Measurements from ENCODE around the gene ROBO2. TPM values are rescaled to one million over a fixed set of nuclear protein-coding genes. Genes with fewer than 3 reads are reported as not detected.

Gene ROBO2
- total and polyA plus RNA-seq, 3 donors from 2014 or later = 16.1 to 23.3 (median 17.7) TPM

DNA sequence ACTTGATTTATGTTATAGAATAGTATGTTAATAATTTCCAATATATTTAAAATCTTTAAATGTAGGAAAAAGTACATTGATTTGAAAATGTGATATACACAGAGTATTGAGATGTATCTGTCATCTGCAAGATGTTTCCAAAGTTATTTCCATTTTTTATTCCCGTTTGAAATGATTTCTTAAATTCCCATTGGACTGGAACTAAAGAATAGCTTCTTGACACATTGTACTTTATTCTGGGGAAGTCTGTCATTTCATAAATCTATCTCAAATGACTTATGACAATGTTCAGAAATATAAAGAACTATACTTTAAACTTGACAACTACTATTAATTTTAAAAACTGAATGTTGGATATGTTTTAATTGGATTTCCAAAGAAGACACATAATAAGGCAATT is 489.6 kb downstream of the ROBO2 start:
- Histone ChIP-seq H3K27ac (no peak overlapping the region), H3K4me1 (no peaks in the 10 kb centered on the region), H3K27me3 (no peaks in the 10 kb centered on the region), H3K9me3 (no peaks in the 10 kb centered on the region), H3K36me3 (ENCODE audit: low read depth, missing control alignments) (no peaks in the 10 kb centered on the region), H3K4me3 (no peak overlapping the region)
- TF ChIP-seq POLR2A (IDR thresholded peaks at IDR 0.05) (no peak), CTCF (IDR thresholded peaks at IDR 0.05) (no peak)
- intact Hi-C loops (cut with DNase I; ENCODE audit: low total_unique reads) = no loop called here
- 76 to 78% methylated on average over 1 of the region's 1 CpG for WGBS, 2 donors
- no peak for DNase-seq

DNA sequence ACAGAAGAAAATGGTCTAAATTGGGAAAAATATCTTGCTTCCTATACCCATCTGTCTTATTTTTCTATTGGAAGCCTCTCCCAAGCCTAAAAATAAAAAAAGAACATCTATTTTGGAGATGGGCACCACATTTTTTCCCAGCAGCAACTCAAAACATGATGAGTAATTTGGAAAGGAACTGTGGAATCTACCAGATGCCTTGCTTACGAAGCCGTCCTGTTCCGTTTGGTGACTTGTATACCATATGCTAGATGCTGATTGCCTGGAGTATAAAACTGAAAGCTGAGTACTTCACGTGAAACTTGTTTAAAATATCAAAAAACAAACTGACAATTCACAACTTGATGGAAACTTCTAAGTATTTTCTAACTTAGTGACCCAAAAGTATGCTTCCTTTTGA is 491.0 kb downstream of the ROBO2 start:
- no peaks in the 10 kb centered on the region for H3K9me3 ChIP-seq
- H3K4me1 ChIP-seq = no peaks in the 10 kb centered on the region
- H3K36me3 ChIP-seq (ENCODE audit: low read depth, missing control alignments) = no peaks in the 10 kb centered on the region
- DNase-seq = no peak
- no peaks in the 10 kb centered on the region for H3K27me3 ChIP-seq
- WGBS, 2 donors = 59 to 72% methylated on average over 4 of the region's 4 CpGs
- no peak for TF ChIP-seq CTCF (IDR thresholded peaks at IDR 0.05)
- no peak for TF ChIP-seq POLR2A (IDR thresholded peaks at IDR 0.05)
- H3K4me3 ChIP-seq = no peak overlapping the region
- intact Hi-C loops (cut with DNase I; ENCODE audit: low total_unique reads) = no loop called here
- H3K27ac ChIP-seq = no peak overlapping the region

DNA sequence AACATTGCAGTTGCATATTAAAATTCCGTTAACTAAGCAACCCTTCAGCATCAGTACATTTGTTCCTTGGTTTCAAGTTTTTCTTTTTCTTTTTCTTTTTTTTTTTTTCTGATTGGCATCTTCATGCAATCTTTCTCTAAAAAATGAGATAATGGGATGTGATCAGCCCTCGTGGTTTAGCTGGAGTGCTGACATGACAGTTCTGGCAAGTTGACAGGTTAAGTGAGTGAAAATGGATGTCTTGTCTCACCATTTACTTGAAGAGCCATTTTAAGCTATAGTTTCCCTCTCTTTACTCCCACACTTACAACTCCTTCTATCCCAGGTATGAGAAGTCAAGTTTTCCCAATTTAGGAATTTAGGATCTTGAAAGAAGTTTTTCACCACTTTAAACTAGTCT is 495.2 kb downstream of the ROBO2 start:
- intact Hi-C loops (cut with DNase I; ENCODE audit: low total_unique reads) = no loop called here
- no peak overlapping the region for H3K4me3 ChIP-seq
- no peaks in the 10 kb centered on the region for H3K36me3 ChIP-seq (ENCODE audit: low read depth, missing control alignments)
- H3K27me3 ChIP-seq = no peaks in the 10 kb centered on the region
- H3K9me3 ChIP-seq = no peaks in the 10 kb centered on the region
- TF ChIP-seq CTCF (IDR thresholded peaks at IDR 0.05) (no peak), POLR2A (IDR thresholded peaks at IDR 0.05) (no peak)
- no peak for DNase-seq
- no peak overlapping the region for H3K27ac ChIP-seq
- no peaks in the 10 kb centered on the region for H3K4me1 ChIP-seq
- WGBS, 2 donors = 79 to 87% methylated on average over 2 of the region's 2 CpGs

DNA sequence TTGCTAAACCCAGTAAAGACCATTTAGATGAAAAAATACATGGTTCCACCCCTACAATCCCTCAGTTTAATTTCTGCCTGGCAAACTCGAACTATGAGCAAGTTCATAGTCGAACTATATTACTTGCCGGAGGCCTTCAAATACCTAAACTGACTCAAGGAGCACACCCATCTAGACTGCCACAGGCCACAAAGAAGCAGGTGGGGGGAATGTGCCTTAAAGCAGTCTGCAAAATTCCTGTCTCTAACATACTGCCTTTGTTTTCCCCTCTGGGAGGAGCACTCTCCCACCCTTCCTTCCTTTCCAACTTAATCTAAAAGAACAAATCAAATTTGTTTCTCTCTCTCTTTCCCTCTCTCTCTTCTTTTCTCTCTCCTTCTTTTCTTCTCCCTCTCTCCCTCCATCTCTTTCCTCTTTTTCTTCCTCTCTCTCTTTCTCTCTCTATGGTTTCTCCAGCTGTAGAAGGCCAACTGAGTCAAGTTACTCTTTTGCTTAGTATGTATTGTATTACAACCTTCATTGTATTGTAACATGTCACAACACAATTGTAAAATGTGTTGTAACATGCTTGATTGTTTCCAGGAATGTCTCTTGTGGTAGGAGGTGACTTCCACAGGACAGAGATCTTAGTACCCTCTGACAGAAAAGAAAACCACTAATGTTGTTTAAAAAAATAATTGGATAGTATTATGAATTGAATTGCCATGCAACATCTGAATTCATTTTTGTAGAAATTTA is 496.3 kb downstream of the ROBO2 start:
- intact Hi-C loops (cut with DNase I; ENCODE audit: low total_unique reads) = no loop called here
- no peak overlapping the region for H3K27ac ChIP-seq
- 93 to 95% methylated on average over 3 of the region's 3 CpGs for WGBS, 2 donors
- no peaks in the 10 kb centered on the region for H3K36me3 ChIP-seq (ENCODE audit: low read depth, missing control alignments)
- no peaks in the 10 kb centered on the region for H3K27me3 ChIP-seq
- H3K4me3 ChIP-seq = no peak overlapping the region
- H3K4me1 ChIP-seq = no peaks in the 10 kb centered on the region
- TF ChIP-seq POLR2A (IDR thresholded peaks at IDR 0.05) = no peak
- TF ChIP-seq CTCF (IDR thresholded peaks at IDR 0.05) = no peak
- DNase-seq = no peak
- H3K9me3 ChIP-seq = no peaks in the 10 kb centered on the region

DNA sequence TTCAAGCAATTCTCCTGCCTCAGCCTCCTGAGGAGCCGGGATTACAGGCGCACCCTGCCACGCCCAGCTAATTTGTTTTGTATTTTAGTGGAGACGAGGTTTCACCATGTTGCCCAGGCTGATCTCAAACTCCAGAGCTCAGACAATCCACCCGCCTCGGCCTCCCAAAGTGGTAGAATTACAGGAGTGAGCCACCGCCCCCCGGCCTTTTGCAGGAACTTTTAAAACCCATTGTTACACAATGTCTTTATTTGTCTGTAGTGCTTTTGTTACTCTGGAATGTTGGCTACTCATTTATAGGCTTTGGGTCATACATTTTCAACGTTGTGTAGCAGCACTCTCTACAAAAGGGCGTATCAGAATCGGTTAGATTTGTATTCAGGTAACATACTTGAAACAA is 499.1 kb downstream of the ROBO2 start:
- TF ChIP-seq CTCF (IDR thresholded peaks at IDR 0.05) (no peak), POLR2A (IDR thresholded peaks at IDR 0.05) (no peak)
- Histone ChIP-seq H3K9me3 (no peaks in the 10 kb centered on the region), H3K4me1 (no peaks in the 10 kb centered on the region), H3K4me3 (no peak overlapping the region), H3K27me3 (no peaks in the 10 kb centered on the region), H3K27ac (no peak overlapping the region), H3K36me3 (ENCODE audit: low read depth, missing control alignments) (no peaks in the 10 kb centered on the region)
- WGBS, 2 donors = 66 to 82% methylated on average over 11 of the region's 11 CpGs
- intact Hi-C loops (cut with DNase I; ENCODE audit: low total_unique reads) = no loop called here
- no peak for DNase-seq
